HCT116 (cell line): Measurements from ENCODE around the gene HNRNPK.

Experiments
- CTCF ChIP-seq, 3 experiments: fragments of 200-600 bp in 1 of 3; sonication (generic) in 1 of 3; IDR thresholded peaks in 2 of 3; conservative IDR thresholded peaks in 1 of 3; 2 replicates each; pipeline ENCODE4 v1.5.1; 2012 to 2017; ENCODE audit warnings: low read depth in 2 of 3, low read length in 2 of 3, antibody characterized with exemption in 1 of 3, borderline replicate concordance in 1 of 3, control low read depth in 1 of 3, mild to moderate bottlenecking in 1 of 3, mixed read lengths in 1 of 3, mixed run types in 1 of 3, moderate library complexity in 1 of 3; ENCODE audit not compliant: insufficient read depth in 1 of 3
- EGR1 ChIP-seq: IDR thresholded peaks from 2 replicates; pipeline ENCODE4 v1.6.1; 2012; ENCODE audit warnings: low read depth
- MAX ChIP-seq: IDR thresholded peaks from 2 replicates; pipeline ENCODE4 v1.6.1; 2012
- POLR2A ChIP-seq: IDR thresholded peaks from 2 replicates; pipeline ENCODE4 v1.7.0; 2011; ENCODE audit warnings: borderline replicate concordance; ENCODE audit not compliant: insufficient read depth, insufficient read length; ENCODE audit errors: extremely low read depth
- POLR2AphosphoS5 ChIP-seq: IDR thresholded peaks from 2 replicates; pipeline ENCODE4 v1.6.1; 2011; ENCODE audit warnings: mild to moderate bottlenecking, low read depth, low read length, moderate library complexity
- REST ChIP-seq: IDR thresholded peaks from 2 replicates; pipeline ENCODE4 v1.6.1; 2012; ENCODE audit warnings: low read depth
- TCF7L2 ChIP-seq: IDR thresholded peaks from 2 replicates; pipeline ENCODE4 v1.7.0; 2011; ENCODE audit warnings: borderline replicate concordance, inconsistent platforms; ENCODE audit not compliant: insufficient read depth, insufficient read length; ENCODE audit errors: extremely low read depth
- YY1 ChIP-seq: IDR thresholded peaks from 2 replicates; pipeline ENCODE4 v1.6.1; 2011; ENCODE audit warnings: low read length, low read depth, moderate library complexity, mild to moderate bottlenecking; ENCODE audit not compliant: insufficient replicate concordance; ENCODE audit errors: extremely low read depth
- ZFX ChIP-seq: fragments of 450-650 bp; IDR thresholded peaks from 2 replicates; pipeline ENCODE4 v1.6.1; 2017

- TF ChIP-seq MAX (no peak), CTCF (IDR thresholded peaks at IDR 0.05 in 2 of 3, conservative IDR thresholded peaks at IDR 0.05 in 1 of 3; ENCODE audit: borderline replicate concordance in 1 of 3, insufficient read depth in 1 of 3, low read depth in 2 of 3, low read length in 2 of 3) (no peak), ZFX (no peak), REST (no peak), TCF7L2 (no peak), POLR2A (no peak), YY1 (no peak), POLR2AphosphoS5 (no peak), EGR1 (no peak)
Measured at GRCh38 chr9:83932851-83933250, 47.2 kb downstream of the HNRNPK start.
